HCT116 (cell line): ENCODE results near the gene URI1. TPM values are rescaled to one million over a fixed set of nuclear protein-coding genes. Genes with fewer than 3 reads are reported as not detected.

Source experiments
- ATAC-seq: fragments of 200-7000 bp; cut with Tn5 transposase; 2 replicates; pipeline ENCODE4 v1.9.1; 2020; ENCODE audit warnings: mild to moderate bottlenecking, moderate library complexity
- BruUV-seq: library from RNA; stranded (reverse); fragments of 400-500 nt; replicated peaks from 2 replicates; lab custom pipeline; 2021; lab: Mats Ljungman, UMichigan
- CTCF ChIA-PET: fragments of 300-600 bp; sonication (Branson Sonifier 250); formaldehyde crosslinking; loops from one replicate; lab custom pipeline; 2021; ENCODE audit warnings: antibody characterized with exemption; lab: Charles Lee
- POLR2A ChIA-PET: fragments of 300-600, 350-600 bp; sonication (Branson Sonifier 250); formaldehyde crosslinking; loops from one replicate; lab custom pipeline; 2021; ENCODE audit warnings: antibody characterized with exemption; lab: Charles Lee
- RAD21 ChIA-PET, 2 experiments: fragments of 300-600 bp; sonication (Branson Sonifier 250); formaldehyde crosslinking; loops; one replicate each; lab custom pipeline; 2023; ENCODE audit warnings: low total read pairs in 2 of 2; ENCODE audit not compliant: uncharacterized antibody in 2 of 2, unreplicated experiment in 2 of 2, low non-redundant PET in 1 of 2; lab: Charles Lee
- DNase-seq: peaks from one replicate; pipeline ENCODE4 v3.0.0-alpha.2; 2010; ENCODE audit warnings: low read depth, low spot score
- H2AFZ ChIP-seq: fragments of 200-600 bp; shearing (Covaris generic), sonication (generic); 2 replicates; pipeline ENCODE4 v1.6.1; 2017; ENCODE audit warnings: low read depth, mixed run types, mixed read lengths, antibody characterized with exemption, low read length; ENCODE audit not compliant: poor library complexity, severe bottlenecking
- H3K27ac ChIP-seq: 2 replicates; pipeline ENCODE4 v1.5.1; 2012; ENCODE audit warnings: low read depth, low read length
- H3K27me3 ChIP-seq: fragments of 200-600 bp; sonication (generic); 2 replicates; pipeline ENCODE4 v1.6.1; 2016; ENCODE audit warnings: mixed run types, low read length, mixed read lengths; ENCODE audit not compliant: insufficient read depth
- H3K36me3 ChIP-seq, 2 experiments: fragments of 200-500 bp in 1 of 2; fragments of 200-600 bp in 1 of 2; sonication (Bioruptor generic) in 1 of 2; sonication (generic) in 1 of 2; 2 replicates each; pipeline versions ENCODE4 v1.5.1 to v1.6.1; 2014 to 2016; ENCODE audit warnings: low read length in 2 of 2, inconsistent platforms in 1 of 2, mixed read lengths in 1 of 2, mixed run types in 1 of 2; ENCODE audit not compliant: insufficient read depth in 2 of 2, control insufficient read depth in 1 of 2
- H3K4me1 ChIP-seq, 2 experiments: fragments of 200-600 bp in 1 of 2; sonication (generic) in 1 of 2; 2 replicates each; pipeline versions ENCODE4 v1.5.1 to v1.6.1; 2012 to 2017; ENCODE audit warnings: low read length in 2 of 2, inconsistent platforms in 1 of 2, mild to moderate bottlenecking in 1 of 2, mixed read lengths in 1 of 2, mixed run types in 1 of 2, moderate library complexity in 1 of 2; ENCODE audit not compliant: insufficient read depth in 2 of 2, control insufficient read depth in 1 of 2
- H3K4me2 ChIP-seq: fragments of 200-600 bp; sonication (generic); 2 replicates; pipeline ENCODE4 v1.6.1; 2017; ENCODE audit warnings: mixed run types, low read length, mixed read lengths
- H3K4me3 ChIP-seq, 2 experiments: fragments of 200-600 bp in 1 of 2; sonication (generic) in 1 of 2; replicated peaks in 1 of 2; 2 replicates each; pipeline ENCODE4 v1.5.1; 2011 to 2016; ENCODE audit warnings: low read length in 2 of 2, control low read depth in 1 of 2, low read depth in 1 of 2, mild to moderate bottlenecking in 1 of 2, mixed read lengths in 1 of 2, mixed run types in 1 of 2
- H3K79me2 ChIP-seq: fragments of 200-600 bp; sonication (generic); 2 replicates; pipeline ENCODE4 v1.6.1; 2017; ENCODE audit warnings: mild to moderate bottlenecking, mixed run types, low read length, moderate library complexity, mixed read lengths; ENCODE audit not compliant: insufficient read depth
- H3K9ac ChIP-seq: fragments of 200-600 bp; sonication (generic); 2 replicates; pipeline ENCODE4 v1.6.1; 2016; ENCODE audit warnings: low read length, mixed read lengths
- H3K9me2 ChIP-seq: fragments of 200-600 bp; sonication (generic), shearing (Covaris generic); 2 replicates; pipeline ENCODE4 v1.6.1; 2017; ENCODE audit warnings: mixed run types, mild to moderate bottlenecking, moderate library complexity; ENCODE audit not compliant: insufficient read depth
- H3K9me3 ChIP-seq, 2 experiments: fragments of 200-500 bp in 1 of 2; fragments of 200-600 bp in 1 of 2; sonication (Bioruptor generic) in 1 of 2; sonication (generic) in 1 of 2; 2 replicates each; pipeline ENCODE4 v1.6.1; 2014 to 2017; ENCODE audit warnings: low read length in 2 of 2, mixed read lengths in 2 of 2, inconsistent platforms in 1 of 2, low read depth in 1 of 2, mild to moderate bottlenecking in 1 of 2, mixed run types in 1 of 2, moderate library complexity in 1 of 2; ENCODE audit not compliant: control insufficient read depth in 1 of 2, insufficient read depth in 1 of 2
- H4K20me1 ChIP-seq: fragments of 200-600 bp; sonication (generic), shearing (Covaris generic); 2 replicates; pipeline ENCODE4 v1.6.1; 2017; ENCODE audit warnings: mixed run types, mild to moderate bottlenecking, moderate library complexity; ENCODE audit not compliant: insufficient read depth
- CBX3 ChIP-seq: IDR thresholded peaks from 2 replicates; pipeline ENCODE4 v1.6.1; 2012; ENCODE audit warnings: low read depth
- CEBPB ChIP-seq: IDR thresholded peaks from 2 replicates; pipeline ENCODE4 v1.6.1; 2012; ENCODE audit warnings: low read depth
- EGR1 ChIP-seq: IDR thresholded peaks from 2 replicates; pipeline ENCODE4 v1.6.1; 2012; ENCODE audit warnings: low read depth
- JUND ChIP-seq: IDR thresholded peaks from 2 replicates; pipeline ENCODE4 v1.6.1; 2012
- SIN3A ChIP-seq: IDR thresholded peaks from 2 replicates; pipeline ENCODE4 v1.6.1; 2012; ENCODE audit warnings: low read depth
- SRF ChIP-seq: IDR thresholded peaks from 2 replicates; pipeline ENCODE4 v1.6.1; 2012; ENCODE audit warnings: low read depth
- ZNF274 ChIP-seq: fragments of 200-500 bp; sonication (Bioruptor generic); IDR thresholded peaks from 2 replicates; pipeline ENCODE4 v1.6.1; 2014; ENCODE audit warnings: mild to moderate bottlenecking, low read depth, low read length, inconsistent platforms
- intact Hi-C: fragments of 100-400 bp; cut with micrococcal nuclease; formaldehyde crosslinking; loops from 2 replicates; pipeline ENCODE4 v1.10.0; 2022
- total RNA-seq: library from RNA; stranded (reverse); gene quantifications from one replicate; pipeline ENCODE4 v1.2.1, GENCODE V29; 2021; ENCODE audit not compliant: unreplicated experiment
- TF ChIP-seq, protein P1 (sequence below): IDR thresholded peaks from 2 replicates; pipeline ENCODE4 v1.6.1; 2012; ENCODE audit warnings: low read depth
- TF ChIP-seq, protein P2 (sequence below): IDR thresholded peaks from 2 replicates; pipeline ENCODE4 v1.6.1; 2012

Gene URI1
- total RNA-seq, 1 experiment from 2014 or later: 51.4 TPM

DNA sequence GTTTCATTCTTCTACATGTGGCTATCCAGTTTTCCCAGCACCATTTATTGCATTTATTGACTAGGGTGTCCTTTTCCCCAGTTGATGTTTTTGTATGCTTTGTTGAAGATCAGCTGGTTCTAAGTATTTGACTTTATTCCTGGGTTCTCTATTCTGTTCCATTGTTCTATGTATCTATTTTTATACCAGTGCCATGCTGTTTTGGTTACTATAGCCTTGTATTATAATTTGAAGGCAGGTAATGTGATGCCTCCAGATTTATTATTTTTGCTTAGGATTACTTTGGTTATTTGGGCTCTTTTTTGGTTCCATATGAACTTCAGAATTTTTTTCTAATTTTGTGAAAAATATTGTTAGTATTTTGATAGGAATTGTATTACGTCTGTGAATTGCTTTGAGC, 80.6 kb downstream of the URI1 start:
- Histone ChIP-seq H3K27ac (no peak overlapping the region), H3K9me2 (no peaks in the 10 kb centered on the region), H2AFZ (no peak overlapping the region), H3K9ac (no peak overlapping the region), H3K4me2 (no peak overlapping the region), H3K4me3 (no peak overlapping the region), H3K27me3 (no peaks in the 10 kb centered on the region), H3K36me3 (no peaks in the 10 kb centered on the region), H3K4me1 (no peaks in the 10 kb centered on the region), H3K79me2 (no peaks in the 10 kb centered on the region), H3K9me3 (no peaks in the 10 kb centered on the region), H4K20me1 (0 out of 2 replicates have a peak, but pooled peaks cover 4% of the 10 kb centered on the region)
- no peak for ATAC-seq
- no TSS peak for BruUV-seq
- intact Hi-C loops: no loop called here
- RAD21 ChIA-PET: no interaction called here
- DNase-seq: no peak
- POLR2A ChIA-PET: no interaction called here
- TF ChIP-seq EGR1 (no peak), ZNF274 (no peak), SRF (no peak), JUND (no peak), CEBPB (no peak), CBX3 (no peak), SIN3A (no peak)
- TF ChIP-seq, protein P1, sequence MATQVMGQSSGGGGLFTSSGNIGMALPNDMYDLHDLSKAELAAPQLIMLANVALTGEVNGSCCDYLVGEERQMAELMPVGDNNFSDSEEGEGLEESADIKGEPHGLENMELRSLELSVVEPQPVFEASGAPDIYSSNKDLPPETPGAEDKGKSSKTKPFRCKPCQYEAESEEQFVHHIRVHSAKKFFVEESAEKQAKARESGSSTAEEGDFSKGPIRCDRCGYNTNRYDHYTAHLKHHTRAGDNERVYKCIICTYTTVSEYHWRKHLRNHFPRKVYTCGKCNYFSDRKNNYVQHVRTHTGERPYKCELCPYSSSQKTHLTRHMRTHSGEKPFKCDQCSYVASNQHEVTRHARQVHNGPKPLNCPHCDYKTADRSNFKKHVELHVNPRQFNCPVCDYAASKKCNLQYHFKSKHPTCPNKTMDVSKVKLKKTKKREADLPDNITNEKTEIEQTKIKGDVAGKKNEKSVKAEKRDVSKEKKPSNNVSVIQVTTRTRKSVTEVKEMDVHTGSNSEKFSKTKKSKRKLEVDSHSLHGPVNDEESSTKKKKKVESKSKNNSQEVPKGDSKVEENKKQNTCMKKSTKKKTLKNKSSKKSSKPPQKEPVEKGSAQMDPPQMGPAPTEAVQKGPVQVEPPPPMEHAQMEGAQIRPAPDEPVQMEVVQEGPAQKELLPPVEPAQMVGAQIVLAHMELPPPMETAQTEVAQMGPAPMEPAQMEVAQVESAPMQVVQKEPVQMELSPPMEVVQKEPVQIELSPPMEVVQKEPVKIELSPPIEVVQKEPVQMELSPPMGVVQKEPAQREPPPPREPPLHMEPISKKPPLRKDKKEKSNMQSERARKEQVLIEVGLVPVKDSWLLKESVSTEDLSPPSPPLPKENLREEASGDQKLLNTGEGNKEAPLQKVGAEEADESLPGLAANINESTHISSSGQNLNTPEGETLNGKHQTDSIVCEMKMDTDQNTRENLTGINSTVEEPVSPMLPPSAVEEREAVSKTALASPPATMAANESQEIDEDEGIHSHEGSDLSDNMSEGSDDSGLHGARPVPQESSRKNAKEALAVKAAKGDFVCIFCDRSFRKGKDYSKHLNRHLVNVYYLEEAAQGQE: no peak
- TF ChIP-seq, protein P2, sequence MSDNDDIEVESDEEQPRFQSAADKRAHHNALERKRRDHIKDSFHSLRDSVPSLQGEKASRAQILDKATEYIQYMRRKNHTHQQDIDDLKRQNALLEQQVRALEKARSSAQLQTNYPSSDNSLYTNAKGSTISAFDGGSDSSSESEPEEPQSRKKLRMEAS: no peak
- CTCF ChIA-PET: no interaction called here
